Stomach (tissue), 9 donors: ENCODE measurements around the gene TMEM151B. TPM values are rescaled to one million over a fixed set of nuclear protein-coding genes. Genes with fewer than 3 reads are reported as not detected.
A peak's percentile ranks its signal among the peaks of the same experiment; 100 is the strongest.
"Not testable (repeated sequence)": the region's sequence is repeated elsewhere in the genome, so short reads cannot be mapped to it uniquely, and the experiment has no call there.

Source experiments
- DNase-seq, 2 donors: peaks; one replicate each; pipeline versions ENCODE4 v3.0.0 to v3.0.0-alpha.2; 2013 to 2019
- H3K27ac ChIP-seq, 5 donors: fragments of 200-600 bp in 4 of 5; sonication (generic) in 4 of 5; one replicate each; pipeline ENCODE4 v1.5.1; 2013 to 2019; ENCODE audit warnings: mild to moderate bottlenecking in 1 of 5, moderate library complexity in 1 of 5
- H3K27me3 ChIP-seq, 3 donors: fragments of 200-600 bp; sonication (generic); one replicate each; pipeline ENCODE4 v1.5.1; 2017 to 2019; ENCODE audit warnings: mixed run types in 1 of 3
- H3K36me3 ChIP-seq, 4 donors: fragments of 200-600 bp; sonication (generic); 1 replicate in 3 of 4; 2 replicates in 1 of 4; pipeline ENCODE4 v1.5.1; 2016 to 2019
- H3K4me1 ChIP-seq, 4 donors: fragments of 200-600 bp; sonication (generic); one replicate each; pipeline ENCODE4 v1.5.1; 2016 to 2019
- H3K4me3 ChIP-seq, 4 donors: fragments of 200-600 bp; sonication (generic) in 3 of 4; one replicate each; pipeline ENCODE4 v1.5.1; 2016 to 2019; ENCODE audit warnings: mild to moderate bottlenecking in 1 of 4
- H3K9me3 ChIP-seq, 4 donors: fragments of 200-600 bp; sonication (generic); one replicate each; pipeline ENCODE4 v1.5.1; 2016 to 2019
- CTCF ChIP-seq, 7 experiments: fragments of 450-650 bp in 4 of 7; fragments of 200-600 bp in 3 of 7; sonication (generic) in 3 of 7; IDR thresholded peaks; one replicate each; pipeline ENCODE4 v1.5.1; 2016 to 2019; ENCODE audit warnings: antibody characterized with exemption in 7 of 7, control low read depth in 2 of 7, mild to moderate bottlenecking in 1 of 7
- EP300 ChIP-seq: sonication (generic); formaldehyde crosslinking; IDR thresholded peaks from one replicate; pipeline ENCODE4 v1.6.1; 2017; ENCODE audit warnings: antibody characterized with exemption
- POLR2A ChIP-seq, 4 donors: fragments of 450-650 bp; IDR thresholded peaks; one replicate each; pipeline ENCODE4 v1.6.1; 2016; ENCODE audit warnings: antibody characterized with exemption in 4 of 4, control low read depth in 2 of 4, mild to moderate bottlenecking in 1 of 4, moderate library complexity in 1 of 4
- POLR2AphosphoS5 ChIP-seq, 3 donors: sonication (generic); formaldehyde crosslinking; IDR thresholded peaks; one replicate each; pipeline ENCODE4 v1.6.1; 2016; ENCODE audit warnings: antibody characterized with exemption in 3 of 3
- WGBS, 5 donors: extraction: QIAGEN DNeasy Blood & Tissue Kit in 3 of 5; methylation state at CpG; one replicate each; pipeline versions ENCODE4 v1.1.5 to v1.1.7; 2013 to 2018; 5-methylcytosine and 5-hydroxymethylcytosine counted together
- intact Hi-C: fragments of 100-400 bp; cut with DNase I; formaldehyde crosslinking; loops from one replicate; pipeline ENCODE4 v1.15.1; 2023; ENCODE audit warnings: low total_unique reads
- polyA plus RNA-seq, 3 donors: library from polyadenylated mRNA; stranded (reverse); fragments of 200-250 nt; gene quantifications; one replicate each; pipeline ENCODE4 v1.2.3, GENCODE V29; 2013
- total RNA-seq, 5 donors: library from RNA; depleted of rRNA; stranded (reverse); fragments of >200 nt; gene quantifications; one replicate each; pipeline versions ENCODE4 v1.1.0 to v1.2.3, GENCODE V29; 2014 to 2016
- donor health status: healthy with polysubstance abuse.
- donor health status: Bipolar disorder and iron deficiency.
- donor health status: healthy.

TMEM151B gene
- total and polyA plus RNA-seq, 8 donors: 0.12 to 0.29 (median 0.23) TPM; not detected in 4

GRCh38 chr6:44311304-44311703, 41.1 kb downstream of the TMEM151B start:
- H3K27ac ChIP-seq: no peak overlapping the region
- H3K36me3 ChIP-seq: peaks cover 43 to 56% (median 52%) of the 10 kb centered on the region in 4 donors
- 50 to 92% (median 77%) methylated on average over 2 of the region's 2 CpGs for WGBS, 5 donors

GRCh38 chr6:44311767-44312166, 41.5 kb downstream of the TMEM151B start:
- no peak for DNase-seq
- Histone ChIP-seq H3K4me1 (peaks cover 6 to 16% (median 13%) of the 10 kb centered on the region in 4 donors), H3K4me3 (peak overlapping the region in 1 of 4 donors; percentile 91), H3K9me3 (no peaks in the 10 kb centered on the region), H3K27ac (no peak overlapping the region), H3K27me3 (peaks cover 0 to 4% (median 0%) of the 10 kb centered on the region in 3 donors), H3K36me3 (peaks cover 40 to 51% (median 47%) of the 10 kb centered on the region in 4 donors)
- TF ChIP-seq EP300 (no peak), CTCF (IDR thresholded peaks at IDR 0.05) (no peak), POLR2A (IDR thresholded peaks at IDR 0.05) (no peak), POLR2AphosphoS5 (IDR thresholded peaks at IDR 0.05) (no peak)
- intact Hi-C loops: no loop called here
- 79 to 93% (median 90%) methylated on average over 3 of the region's 3 CpGs for WGBS, 5 donors

More at GRCh38 chr6:44311304-44311703, 41.1 kb downstream of the TMEM151B start:
- no peak for DNase-seq
- Histone ChIP-seq H3K4me3 (no peak overlapping the region), H3K9me3 (no peaks in the 10 kb centered on the region), H3K27me3 (no peaks in the 10 kb centered on the region), H3K4me1 (peaks cover 6 to 16% (median 13%) of the 10 kb centered on the region in 4 donors)
- intact Hi-C loops: no loop called here
- no peak for TF ChIP-seq EP300
- no peak for TF ChIP-seq POLR2AphosphoS5 (IDR thresholded peaks at IDR 0.05)
- TF ChIP-seq POLR2A (IDR thresholded peaks at IDR 0.05): no peak
- TF ChIP-seq CTCF (IDR thresholded peaks at IDR 0.05): no peak

GRCh38 chr6:44312901-44313788, 42.9 kb downstream of the TMEM151B start, which contains the start of gene AARS2:
Gene AARS2 (minus strand): TSS chr6:44313347. CDS start chr6:44313323, 24 bp downstream.
- WGBS, 5 donors: 2 to 3% (median 3%) methylated on average over 45 to 52 of the region's 52 CpGs
- H3K9me3 ChIP-seq: no peaks in the 10 kb centered on the region
- peak within 1 kb of the TSS; percentile 75 to 91 (median 86) for H3K4me3 ChIP-seq
- TF ChIP-seq POLR2AphosphoS5 (IDR thresholded peaks at IDR 0.05) (peak; percentile 77 to 95 (median 90)), POLR2A (IDR thresholded peaks at IDR 0.05) (no peak), CTCF (IDR thresholded peaks at IDR 0.05) (peak in 5 of 7 experiments; percentile 82 to 96 (median 91))
- H3K4me1 ChIP-seq: peaks cover 6 to 16% (median 13%) of the 10 kb centered on the region in 4 donors
- peak within 1 kb of the TSS; percentile 40 to 87 (median 80) for H3K27ac ChIP-seq
- H3K36me3 ChIP-seq: peaks cover 30 to 37% (median 33%) of the 10 kb centered on the region in 4 donors
- peak; percentile 88 to 96 for DNase-seq
- intact Hi-C loops: no loop called here
- H3K27me3 ChIP-seq: peaks cover 0 to 6% (median 4%) of the 10 kb centered on the region in 3 donors

- Histone ChIP-seq H3K27me3 (peaks cover 0 to 15% (median 6%) of the 10 kb centered on the region in 3 donors), H3K4me1 (peaks cover 6 to 16% (median 13%) of the 10 kb centered on the region in 4 donors), H3K36me3 (peaks cover 17 to 22% (median 20%) of the 10 kb centered on the region in 4 donors)
- DNase-seq, H3K27ac ChIP-seq, H3K9me3 ChIP-seq, intact Hi-C loops, H3K4me3 ChIP-seq: not testable (repeated sequence)
- WGBS, 5 donors: 88 to 91% (median 90%) methylated on average over 8 of the region's 8 CpGs
Observed at GRCh38 chr6:44314657-44315056, 44.4 kb downstream of the TMEM151B start.
